ENCODE measurements around the gene ZNFX1.
"Not testable (repeated sequence)": the region's sequence is repeated elsewhere in the genome, so short reads cannot be mapped to it uniquely, and the experiment has no call there.

ZNFX1 gene

DNA sequence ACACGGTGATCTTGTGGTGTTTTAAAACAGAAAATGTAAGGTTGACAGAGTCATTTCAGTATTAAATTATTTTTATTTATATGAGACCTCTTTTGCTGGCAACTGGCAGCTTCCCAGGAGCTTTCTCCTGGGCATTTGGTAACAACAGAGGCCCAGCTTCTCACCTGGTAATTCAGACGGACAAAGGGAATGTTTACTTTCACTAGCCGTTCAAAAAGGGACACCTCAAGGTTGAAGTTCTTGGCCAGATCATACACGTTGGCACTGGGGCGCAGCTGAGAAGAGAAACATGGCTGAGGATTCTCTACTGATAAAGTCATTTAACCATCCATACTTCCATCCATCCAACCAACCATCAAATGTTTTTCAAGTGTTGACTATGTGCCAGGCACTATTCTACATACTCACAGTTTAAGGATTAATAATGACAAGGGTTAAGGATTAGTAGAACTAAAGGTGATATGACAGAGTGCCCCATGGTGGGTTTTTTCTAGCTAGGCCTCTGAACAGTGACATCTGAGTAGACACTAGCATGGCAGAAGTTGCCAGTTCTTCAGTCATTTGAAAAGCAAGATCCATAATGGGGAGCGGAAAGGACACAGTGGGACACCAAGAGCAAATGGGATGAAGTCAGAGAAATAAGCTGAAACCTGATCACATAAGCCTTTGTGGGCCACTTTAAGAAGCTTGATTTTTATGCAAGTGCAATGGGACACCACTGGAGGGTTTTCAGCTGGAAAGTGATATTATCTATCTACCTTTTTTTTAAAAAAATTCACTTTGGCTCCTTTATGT, 25.1 kb downstream of the ZNFX1 start:
- FAIRE-seq, result no peak
- no peak for DNase-seq (ENCODE audit: low spot score)

DNA sequence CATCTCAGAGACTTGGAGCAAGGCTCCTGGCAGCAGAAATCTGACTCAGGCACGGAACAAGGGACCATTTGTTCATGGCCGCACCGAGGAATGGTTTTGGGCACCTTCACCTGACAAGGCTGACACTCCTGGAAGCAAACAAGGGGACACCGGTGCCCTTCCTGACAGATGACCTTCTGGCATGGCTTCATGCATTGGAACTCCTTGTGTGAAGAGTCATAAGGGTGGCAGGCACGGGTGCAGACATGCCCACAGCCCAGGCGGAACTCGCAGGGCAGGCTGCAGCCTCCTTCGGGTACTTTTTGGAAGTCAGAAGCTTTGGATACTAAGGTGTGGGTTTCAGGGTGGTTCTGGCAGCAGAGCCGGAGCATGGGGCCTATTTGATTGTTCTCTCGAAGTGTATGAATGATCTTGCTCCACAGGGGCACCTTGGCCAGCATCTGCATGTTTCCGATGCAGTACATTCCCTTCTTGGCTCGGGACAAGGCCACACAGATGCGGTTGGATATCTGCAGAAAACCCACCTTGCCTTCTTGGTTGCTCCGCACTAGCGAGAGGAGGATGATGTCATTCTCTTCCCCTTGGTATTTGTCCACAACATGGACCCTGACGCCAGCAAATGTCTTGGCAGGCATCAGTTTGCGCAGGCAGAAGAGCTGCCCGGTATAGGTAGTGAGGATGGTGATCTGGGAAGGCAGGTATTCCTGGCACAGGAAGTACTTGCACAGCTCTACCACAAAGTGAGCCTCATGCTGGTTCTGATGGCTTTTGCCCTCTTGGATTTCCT, 28.8 kb downstream of the ZNFX1 start:
- DNase-seq (ENCODE audit: low spot score), result no peak
- FAIRE-seq, result no peak

DNA sequence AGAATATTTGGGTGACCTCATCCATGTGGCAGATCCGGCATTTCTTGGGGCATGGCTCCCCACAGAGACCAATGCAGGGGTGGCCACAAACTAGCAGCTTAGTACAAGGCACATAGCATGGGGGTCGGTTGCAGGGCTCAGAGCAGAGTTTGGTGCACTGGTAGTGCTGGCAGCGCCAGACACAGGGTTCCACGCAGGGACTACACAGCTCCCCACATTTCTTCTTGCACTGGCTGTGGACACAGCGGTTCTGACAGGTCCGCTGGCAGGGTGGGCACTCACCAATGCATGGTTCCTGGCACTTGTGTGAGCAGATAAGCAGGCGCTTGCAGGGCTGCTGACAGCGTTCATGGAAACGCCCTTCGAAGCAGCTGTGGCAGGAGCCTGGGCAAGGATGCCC, 29.6 kb downstream of the ZNFX1 start:
- FAIRE-seq (no peak), DNase-seq (ENCODE audit: low spot score) (no peak)

DNA sequence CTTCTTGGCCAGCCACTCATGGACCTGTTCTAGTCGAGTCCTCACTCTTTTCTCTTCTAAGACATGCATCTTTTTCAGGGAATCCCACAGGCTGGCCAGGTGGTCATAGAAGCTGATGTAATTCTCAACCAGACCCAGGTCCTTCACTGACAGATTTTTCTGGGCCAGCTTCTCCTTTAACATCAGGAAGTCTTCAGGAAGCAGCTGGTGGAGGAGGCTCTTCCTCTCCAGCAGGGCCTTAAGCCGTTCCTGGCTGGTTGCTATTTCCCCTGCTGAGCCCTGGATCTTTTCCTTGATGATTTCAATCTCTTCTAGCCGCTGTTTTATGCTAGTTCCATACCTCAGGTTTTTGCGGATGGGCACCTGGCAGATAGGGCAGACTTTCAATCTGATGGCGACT, 30.1 kb downstream of the ZNFX1 start:
- no peak for DNase-seq (ENCODE audit: low spot score)

DNA sequence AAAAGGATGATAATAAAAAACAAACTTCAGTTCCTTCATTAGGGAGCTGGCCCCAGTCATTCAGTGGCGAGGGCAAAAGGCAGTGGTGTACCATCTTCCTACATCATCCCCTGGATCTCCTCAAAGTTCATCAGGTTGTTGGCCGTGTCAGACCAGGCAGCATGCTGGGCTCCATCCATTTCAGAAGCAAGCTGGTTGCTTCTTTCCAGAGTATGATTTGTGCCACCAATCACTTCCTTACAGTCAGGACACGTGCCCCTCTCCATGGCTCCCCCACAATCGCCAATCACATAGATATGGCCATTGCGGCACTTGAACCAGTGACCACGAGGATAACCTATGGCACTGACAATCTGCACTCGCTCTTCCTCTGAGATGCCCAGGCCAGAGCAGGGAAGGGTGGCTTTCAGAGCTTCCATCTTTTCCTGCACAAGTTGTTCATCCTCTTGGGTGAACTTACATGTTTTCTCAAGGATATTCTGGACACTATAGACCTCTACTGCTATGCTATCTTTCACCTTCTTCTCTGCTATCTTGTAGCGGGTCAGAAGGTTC, 30.6 kb downstream of the ZNFX1 start:
- DNase-seq (ENCODE audit: low spot score) (no peak), FAIRE-seq (no peak)

More for the DNA sequence above, 30.1 kb downstream of the ZNFX1 start:
- no peak for FAIRE-seq

DNA sequence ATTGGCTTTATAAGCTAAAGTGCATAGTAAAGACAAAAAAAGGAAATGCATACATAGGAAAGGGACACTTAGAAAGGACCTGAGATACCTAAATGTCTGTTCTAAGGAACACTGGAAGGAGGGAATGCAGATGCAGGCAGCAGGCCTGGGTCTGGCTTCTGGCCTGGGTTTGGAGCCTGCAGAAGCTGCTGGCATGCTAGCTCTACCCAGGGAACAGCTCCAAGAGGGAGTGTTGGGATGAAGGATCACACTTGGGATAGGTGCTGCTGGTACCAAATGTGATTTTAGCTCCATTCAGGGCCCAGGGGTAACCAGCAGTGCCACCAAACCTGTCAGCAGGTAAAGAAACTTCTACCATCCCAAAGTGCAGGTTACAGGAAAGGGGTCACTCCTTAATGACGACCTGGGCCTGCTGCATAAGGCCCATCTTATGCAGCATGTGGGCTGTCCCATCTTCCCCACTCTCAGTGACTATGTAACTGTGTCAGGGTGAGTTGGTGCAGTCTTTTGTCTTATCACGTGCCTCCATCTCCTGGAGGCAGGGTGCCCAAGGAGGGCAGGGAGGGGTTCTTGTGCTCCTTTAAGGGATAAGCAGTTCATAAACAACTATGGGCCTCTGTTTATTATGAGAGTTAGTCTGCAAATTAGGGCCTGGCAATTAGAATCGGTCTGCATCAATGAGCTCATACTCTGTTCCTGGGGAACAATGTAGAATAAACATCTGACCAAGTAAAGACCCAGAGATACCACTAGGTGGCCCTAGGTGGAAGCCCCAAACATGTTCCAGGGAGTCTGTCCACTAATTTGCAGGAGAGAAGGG, 31.7 kb downstream of the ZNFX1 start:
- peak; percentile 46 for DNase-seq (ENCODE audit: low spot score)
- no peak for FAIRE-seq

DNA sequence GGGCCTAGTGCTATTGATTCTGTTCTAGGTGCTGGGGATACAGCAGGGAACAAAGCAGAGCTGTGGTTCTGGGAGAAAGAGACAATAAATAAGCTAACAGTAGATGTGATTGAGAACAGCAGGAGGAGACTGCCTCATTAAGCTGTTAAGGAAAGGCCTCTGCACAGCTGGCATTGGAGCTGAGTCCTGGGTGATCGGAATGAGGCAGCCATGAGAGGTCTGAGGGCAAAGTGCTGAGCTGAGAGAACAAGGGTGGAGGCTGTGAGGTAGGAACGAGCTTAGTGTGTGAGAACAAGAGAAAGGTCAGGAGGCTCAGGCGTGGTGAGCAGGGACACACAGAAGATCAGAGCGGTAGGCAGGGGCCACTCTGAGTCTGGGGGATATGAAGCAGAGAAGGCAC, 40.3 kb downstream of the ZNFX1 start:
- no peak for DNase-seq (ENCODE audit: low spot score)
- no peak for FAIRE-seq

DNA sequence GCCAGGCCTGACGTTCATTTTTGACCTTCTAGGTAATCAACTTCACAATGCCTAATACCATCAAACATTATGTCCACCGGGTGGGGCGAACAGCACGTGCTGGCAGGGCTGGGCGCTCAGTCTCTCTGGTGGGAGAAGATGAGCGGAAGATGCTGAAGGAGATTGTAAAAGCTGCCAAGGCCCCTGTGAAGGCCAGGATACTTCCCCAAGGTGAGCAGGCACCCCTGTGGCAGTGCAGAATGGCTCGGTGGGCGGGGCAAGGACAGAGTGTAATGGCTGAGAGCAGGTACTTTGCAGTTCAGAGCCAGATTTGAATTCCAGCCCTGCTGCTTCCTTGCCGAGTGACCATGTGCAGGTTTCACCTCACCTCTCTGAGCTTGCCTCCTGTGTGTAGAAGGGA, 41.6 kb downstream of the ZNFX1 start:
- DNase-seq (ENCODE audit: low spot score) (no peak), FAIRE-seq (no peak)

DNA sequence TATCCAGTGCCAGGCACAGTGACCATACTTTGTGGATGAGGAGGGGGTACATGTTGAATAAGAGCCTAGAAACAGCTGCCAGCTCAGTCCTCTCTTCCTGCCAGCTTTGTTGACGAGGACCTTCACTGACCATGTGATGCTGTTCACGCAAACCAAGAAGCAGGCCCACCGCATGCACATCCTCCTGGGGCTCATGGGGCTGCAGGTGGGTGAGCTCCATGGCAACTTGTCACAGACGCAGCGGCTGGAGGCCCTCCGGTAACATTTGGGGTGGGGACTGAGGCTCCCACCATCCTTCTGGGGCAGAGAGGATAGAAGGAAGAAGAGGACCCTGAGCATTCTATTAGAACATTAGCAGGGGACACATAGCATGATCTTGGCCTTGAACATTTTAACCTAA, 43.0 kb downstream of the ZNFX1 start:
- DNase-seq (ENCODE audit: low spot score) (no peak), FAIRE-seq (no peak)

DNA sequence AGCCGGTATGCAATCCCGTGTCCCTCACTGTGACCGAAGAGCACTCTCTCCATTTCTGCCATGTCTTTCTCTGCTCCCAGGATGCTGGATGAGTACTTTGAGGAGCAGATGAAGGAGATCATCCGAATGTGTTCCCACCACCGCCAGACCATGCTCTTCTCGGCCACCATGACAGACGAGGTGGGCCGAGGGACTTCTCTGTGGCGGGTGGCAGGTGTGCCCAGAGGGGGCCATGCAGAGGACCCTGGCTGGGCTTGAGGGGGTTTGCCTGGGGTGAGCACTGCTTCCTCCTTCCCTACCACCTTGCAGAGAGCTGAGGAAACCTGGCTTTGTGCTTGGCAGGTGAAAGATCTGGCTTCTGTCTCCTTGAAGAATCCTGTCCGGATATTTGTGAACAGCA, 44.6 kb downstream of the ZNFX1 start:
- DNase-seq (ENCODE audit: low spot score), result no peak
- FAIRE-seq, result no peak

DNA sequence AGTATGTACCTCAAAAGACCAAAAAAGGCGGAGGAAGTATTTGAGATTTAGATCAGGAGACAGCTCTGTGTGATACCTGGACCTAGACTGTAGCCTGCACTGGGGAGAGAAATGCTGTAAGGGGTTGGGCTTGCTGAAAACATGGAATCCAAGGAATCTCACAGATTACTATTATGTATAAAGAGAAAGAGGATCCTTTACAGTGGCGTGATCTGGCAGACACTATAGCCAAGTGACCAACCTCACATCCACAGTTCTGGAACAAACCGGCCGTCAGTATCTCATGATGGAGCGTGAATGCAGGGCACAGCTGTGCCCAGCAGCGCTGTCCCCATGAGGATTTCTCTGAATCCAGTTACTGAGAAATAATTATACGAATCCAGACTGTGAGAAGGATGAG, 46.4 kb downstream of the ZNFX1 start:
- FAIRE-seq (no peak), DNase-seq (ENCODE audit: low spot score) (no peak)

DNA sequence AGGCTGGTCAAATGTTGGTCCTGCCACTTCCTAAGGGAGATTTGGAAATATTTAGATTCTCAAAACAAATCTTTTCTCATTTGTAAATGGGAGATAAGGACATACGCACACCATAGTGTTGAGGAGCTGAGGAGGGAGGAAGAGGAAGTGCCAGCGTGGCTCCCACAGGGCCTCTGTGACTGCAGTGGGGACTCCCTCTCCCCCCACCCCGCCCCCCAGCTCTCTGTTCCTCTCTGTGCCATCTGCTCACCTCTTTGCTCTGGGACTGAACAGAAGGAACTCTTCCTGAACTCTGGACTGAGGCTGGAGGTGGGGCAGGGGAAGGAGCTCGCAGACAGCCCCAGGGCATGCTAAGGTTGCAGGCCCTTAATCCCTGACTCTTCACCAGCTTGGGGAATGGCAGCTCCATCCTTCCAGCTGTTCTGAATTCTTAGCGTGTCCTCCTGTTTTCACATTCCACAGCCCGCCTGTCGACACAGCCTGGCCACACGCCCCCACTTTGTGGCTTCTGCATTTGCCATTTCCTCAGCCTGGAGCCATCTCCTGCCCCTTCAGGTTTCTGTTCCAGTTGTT, 47.2 kb downstream of the ZNFX1 start:
- FAIRE-seq, result no peak
- DNase-seq (ENCODE audit: low spot score), result no peak

DNA sequence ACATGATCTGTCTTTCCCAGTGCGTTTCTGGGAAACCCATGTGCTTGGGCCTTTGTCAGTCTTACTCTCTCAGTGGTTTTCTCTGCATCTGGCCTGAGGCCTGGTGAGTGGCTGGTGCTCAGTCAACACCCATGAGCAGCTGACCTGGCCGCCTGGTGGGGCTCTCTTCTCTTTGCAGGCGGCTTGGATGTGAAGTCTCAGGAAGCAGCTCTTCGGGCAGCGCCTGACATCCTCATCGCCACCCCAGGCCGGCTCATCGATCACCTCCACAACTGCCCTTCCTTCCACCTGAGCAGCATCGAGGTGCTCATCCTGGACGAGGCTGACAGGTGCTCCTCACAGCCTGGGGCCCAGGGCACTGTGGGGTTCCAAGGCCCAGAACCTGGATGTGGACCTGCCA, 47.8 kb downstream of the ZNFX1 start:
- FAIRE-seq, result no peak
- DNase-seq (ENCODE audit: low spot score), result no peak

DNA sequence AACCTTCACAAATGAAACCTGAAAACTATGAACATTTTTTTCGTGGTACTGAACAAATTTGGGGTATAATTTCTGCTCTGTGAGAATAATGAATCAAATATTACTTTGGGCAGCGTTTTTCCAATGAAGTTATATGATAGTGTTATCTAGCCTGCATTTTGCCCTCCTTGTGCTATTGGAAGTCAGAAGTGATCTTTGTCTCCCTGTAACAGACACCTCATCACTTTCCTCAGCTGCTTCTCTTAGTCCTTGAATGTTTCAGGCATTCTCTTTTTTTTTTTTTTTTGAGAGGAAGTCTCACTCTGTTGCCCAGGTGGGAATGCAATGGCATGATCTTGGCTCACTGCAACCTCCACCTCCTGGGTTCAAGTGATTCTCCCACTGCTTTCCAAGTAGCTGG, 48.5 kb downstream of the ZNFX1 start:
- no peak for FAIRE-seq
- no peak for DNase-seq (ENCODE audit: low spot score)

DNA sequence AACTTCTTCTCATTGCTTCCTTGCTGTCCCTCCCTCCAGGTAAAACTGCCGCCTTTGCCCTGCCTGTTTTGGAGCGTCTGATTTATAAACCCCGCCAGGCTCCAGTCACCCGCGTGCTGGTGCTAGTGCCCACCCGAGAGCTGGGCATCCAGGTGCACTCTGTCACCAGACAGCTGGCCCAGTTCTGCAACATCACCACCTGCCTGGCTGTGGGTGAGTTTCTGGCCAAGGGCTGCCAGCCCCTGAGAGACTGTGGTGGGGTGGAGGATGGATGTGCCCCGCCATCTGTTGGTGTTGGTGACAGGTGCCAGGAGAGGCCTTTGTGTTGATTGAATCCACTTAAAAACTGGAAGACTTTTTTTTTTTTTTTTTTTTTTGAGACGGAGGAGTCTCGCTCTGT, 49.2 kb downstream of the ZNFX1 start:
- no peak for FAIRE-seq
- no peak for DNase-seq (ENCODE audit: low spot score)

DNA sequence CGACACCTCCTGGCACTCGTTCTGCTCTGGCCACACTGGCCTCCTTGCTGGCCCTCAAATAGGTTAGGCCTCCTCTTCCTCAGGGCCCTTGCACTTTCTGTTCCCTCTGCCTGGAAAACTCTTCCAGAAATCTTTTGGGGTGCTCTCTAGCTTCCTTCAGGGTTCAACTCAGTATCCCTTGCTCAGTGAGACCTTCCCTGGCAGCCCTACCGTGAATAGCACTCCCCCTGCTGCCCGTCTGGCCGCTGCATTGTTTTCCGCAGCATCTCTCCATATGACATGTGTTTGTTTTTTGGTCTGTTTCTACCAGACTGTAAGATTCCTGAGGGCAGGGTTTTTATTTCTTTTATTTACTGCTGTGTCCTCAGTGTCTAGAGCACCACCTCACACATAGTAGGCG, 52.0 kb downstream of the ZNFX1 start:
- DNase-seq (ENCODE audit: low spot score), result no peak
- FAIRE-seq, result no peak

DNA sequence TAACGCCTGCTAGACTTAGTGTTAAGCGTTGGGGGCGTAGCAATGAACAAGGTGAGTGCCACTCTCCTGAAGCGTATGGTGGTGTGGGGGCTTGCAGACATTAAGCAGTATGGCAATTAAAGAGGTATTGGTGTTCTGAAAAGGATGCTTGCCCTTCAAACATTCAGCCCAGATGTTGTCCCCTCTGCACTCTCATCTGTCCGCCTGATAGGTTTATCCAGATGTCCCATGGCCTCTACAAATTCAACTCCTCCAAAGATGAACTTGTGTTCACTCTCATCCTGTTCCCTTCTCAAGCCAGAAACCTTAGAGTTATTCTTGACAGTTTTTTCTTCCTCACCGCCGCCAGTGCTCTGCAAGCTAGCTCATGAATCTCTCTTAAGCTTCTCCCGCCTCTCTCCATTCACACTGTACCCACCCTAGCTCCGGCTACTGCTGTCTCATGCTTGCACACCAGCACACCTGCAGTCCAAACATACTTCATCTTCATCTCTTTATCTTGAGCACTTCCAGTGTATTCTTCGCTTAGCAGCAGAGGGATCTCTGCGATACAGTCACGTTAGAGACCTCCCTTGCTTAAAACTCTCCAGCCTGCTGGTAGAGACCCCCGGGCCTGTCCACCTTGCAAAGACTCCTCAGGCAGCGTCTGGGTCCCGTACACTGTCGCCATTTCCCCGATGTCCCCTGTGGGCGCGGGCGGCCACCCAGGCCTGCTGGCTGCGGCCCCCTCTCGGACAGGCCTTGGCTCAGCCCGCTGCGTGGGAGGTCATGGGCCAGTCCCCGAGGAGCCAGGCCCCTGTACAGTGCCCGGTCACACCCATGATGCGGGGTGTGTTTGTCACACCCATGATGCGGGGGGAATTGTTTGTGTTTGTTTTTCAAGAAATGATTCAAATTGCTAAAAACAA, 57.7 kb downstream of the ZNFX1 start:
- no peak for DNase-seq (ENCODE audit: low spot score)
- FAIRE-seq, result no peak

DNA sequence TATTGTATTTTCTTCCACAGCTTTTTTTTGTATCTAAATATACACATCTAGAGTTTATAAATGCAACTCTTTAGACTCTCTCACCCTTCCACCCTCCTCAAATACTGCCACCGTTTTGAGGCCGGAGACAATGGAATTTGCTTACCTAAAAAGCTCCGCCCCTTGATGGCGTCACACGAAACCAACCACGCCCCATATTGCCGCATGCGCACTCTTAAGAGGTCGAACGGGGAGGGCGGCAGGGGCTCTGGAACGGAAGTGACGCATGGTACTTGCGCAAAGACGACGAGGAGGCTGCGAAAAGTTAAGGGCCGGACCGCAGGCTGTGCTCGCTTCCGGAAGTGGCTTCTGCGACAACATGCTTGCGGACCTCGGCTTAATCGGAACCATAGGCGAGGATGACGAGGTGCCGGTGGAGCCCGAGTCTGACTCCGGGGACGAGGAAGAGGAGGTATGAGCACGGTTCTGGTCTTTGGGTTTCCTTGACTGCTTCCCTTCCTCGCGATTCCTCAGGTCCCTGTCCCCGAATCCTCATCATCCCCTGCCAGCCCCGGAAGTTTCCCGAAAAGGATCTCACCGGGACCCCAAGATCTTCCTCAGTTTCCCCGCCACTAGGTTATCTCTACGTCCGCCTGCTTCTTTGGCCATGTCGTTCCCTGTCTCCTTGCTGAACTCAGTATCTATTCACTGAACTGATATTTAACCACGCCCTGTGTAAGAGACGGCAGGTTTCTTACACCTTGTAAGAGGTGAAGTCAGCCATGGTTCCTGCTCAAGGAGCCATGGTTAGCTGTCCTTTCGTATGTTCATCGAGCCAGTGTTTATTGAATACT, 58.5 kb downstream of the ZNFX1 start, which contains the start of gene DDX27:
DDX27 (plus strand) TSS at position 326 of the 833 bp plus-strand sequence; CDS start at position 359, 33 bp downstream.
- DNase-seq (ENCODE audit: low spot score) (peak; percentile 97), FAIRE-seq (peak; percentile 96)

DNA sequence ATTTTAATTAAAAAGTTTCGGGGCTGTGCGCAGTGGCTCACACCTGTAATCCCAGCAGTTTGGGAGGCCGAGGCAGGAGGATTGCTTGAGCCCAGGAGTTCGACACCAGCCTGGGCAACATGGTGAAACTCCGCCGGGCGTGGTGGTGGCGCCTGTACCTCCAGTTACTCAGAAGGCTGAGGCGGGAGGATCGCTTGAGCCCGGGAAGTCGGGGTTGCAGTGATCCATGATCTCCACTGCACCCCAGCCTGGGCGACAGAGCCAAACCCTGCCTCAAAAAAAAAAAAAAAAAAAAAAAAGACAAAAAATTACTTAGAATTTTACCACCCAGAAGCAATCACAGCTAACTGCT, 59.1 kb downstream of the ZNFX1 start:
- not testable (repeated sequence) for FAIRE-seq

More for the DNA sequence above, 59.1 kb downstream of the ZNFX1 start:
- DNase-seq (ENCODE audit: low spot score), result not testable (repeated sequence)
